MM.1S (cell line): ENCODE results near the gene SLC35F1.

Experiments
- CTCF ChIP-seq: fragments of 300-600 bp; sonication (generic); IDR thresholded peaks from 2 replicates; pipeline ENCODE4 v1.5.1; 2016; ENCODE audit warnings: antibody characterized with exemption, low read length, mixed read lengths
- EZH2phosphoT487 ChIP-seq: fragments of 300-600 bp; sonication (generic); IDR thresholded peaks from 2 replicates; pipeline ENCODE4 v1.6.1; 2018; ENCODE audit warnings: antibody characterized with exemption, low read length

GRCh38 chr6:118179048-118179447, 272.0 kb downstream of the SLC35F1 start:
- no peak for TF ChIP-seq EZH2phosphoT487
- no peak for TF ChIP-seq CTCF
